GM06990 (cell line): ENCODE results near the gene CA9.

Experiments
- DNase-seq: peaks from one replicate; pipeline ENCODE4 v3.0.0-alpha.2; 2011; ENCODE audit not compliant: insufficient read length; ENCODE audit errors: extremely low read depth
- H3K27me3 ChIP-seq: replicated peaks from 2 replicates; pipeline ENCODE4 v1.6.0; 2011; ENCODE audit warnings: low read length; ENCODE audit not compliant: control insufficient read depth, insufficient read depth
- H3K36me3 ChIP-seq: 2 replicates; pipeline ENCODE4 v1.5.1; 2011; ENCODE audit warnings: low read length; ENCODE audit not compliant: control insufficient read depth, insufficient read depth
- H3K4me3 ChIP-seq: replicated peaks from 2 replicates; pipeline ENCODE4 v1.5.1; 2011; ENCODE audit warnings: low read depth, mild to moderate bottlenecking, control low read depth, low read length
- CTCF ChIP-seq: IDR thresholded peaks from 2 replicates; pipeline ENCODE4 v1.5.1; 2011; ENCODE audit warnings: low read length, control low read depth, mild to moderate bottlenecking, inconsistent platforms; ENCODE audit not compliant: insufficient read depth, poor library complexity, severe bottlenecking

Gene CA9

GRCh38 chr9:35697486-35697885 lies 23.8 kb downstream of the CA9 start:
- no peak for TF ChIP-seq CTCF
- Histone ChIP-seq H3K27me3 (no peaks in the 10 kb centered on the region), H3K36me3 (peaks cover 40% of the 10 kb centered on the region), H3K4me3 (no peak overlapping the region)
- DNase-seq = no peak

- Histone ChIP-seq H3K27me3 (no peaks in the 10 kb centered on the region), H3K36me3 (peaks cover 44% of the 10 kb centered on the region), H3K4me3 (no peak overlapping the region)
- TF ChIP-seq CTCF = no peak
- no peak for DNase-seq
Measured at GRCh38 chr9:35698231-35698630, 24.5 kb downstream of the CA9 start.

- H3K27me3 ChIP-seq = no peaks in the 10 kb centered on the region
- peaks cover 60% of the 10 kb centered on the region for H3K36me3 ChIP-seq
- TF ChIP-seq CTCF = no peak
- DNase-seq = no peak
- H3K4me3 ChIP-seq = no peak overlapping the region
Measured at GRCh38 chr9:35700031-35700430, 26.3 kb downstream of the CA9 start.

GRCh38 chr9:35700942-35701341 lies 27.2 kb downstream of the CA9 start:
- DNase-seq = no peak
- Histone ChIP-seq H3K36me3 (peaks cover 69% of the 10 kb centered on the region), H3K27me3 (no peaks in the 10 kb centered on the region), H3K4me3 (no peak overlapping the region)
- no peak for TF ChIP-seq CTCF

- peaks cover 77% of the 10 kb centered on the region for H3K36me3 ChIP-seq
- H3K4me3 ChIP-seq = no peak overlapping the region
- DNase-seq = no peak
- H3K27me3 ChIP-seq = no peaks in the 10 kb centered on the region
- TF ChIP-seq CTCF = no peak
Measured at GRCh38 chr9:35702696-35703095, 29.0 kb downstream of the CA9 start.
